HCT116 (cell line): Measurements from ENCODE around the gene C2CD2. TPM values are rescaled to one million over a fixed set of nuclear protein-coding genes. Genes with fewer than 3 reads are reported as not detected.
A peak's percentile ranks its signal among the peaks of the same experiment; 100 is the strongest.

Source experiments
- ATAC-seq: fragments of 200-7000 bp; cut with Tn5 transposase; 2 replicates; pipeline ENCODE4 v1.9.1; 2020; ENCODE audit warnings: mild to moderate bottlenecking, moderate library complexity
- BruUV-seq: library from RNA; stranded (reverse); fragments of 400-500 nt; replicated peaks from 2 replicates; lab custom pipeline; 2021; lab: Mats Ljungman, UMichigan
- CTCF ChIA-PET: fragments of 300-600 bp; sonication (Branson Sonifier 250); formaldehyde crosslinking; loops from one replicate; lab custom pipeline; 2021; ENCODE audit warnings: antibody characterized with exemption; lab: Charles Lee
- POLR2A ChIA-PET: fragments of 300-600, 350-600 bp; sonication (Branson Sonifier 250); formaldehyde crosslinking; loops from one replicate; lab custom pipeline; 2021; ENCODE audit warnings: antibody characterized with exemption; lab: Charles Lee
- RAD21 ChIA-PET, 2 experiments: fragments of 300-600 bp; sonication (Branson Sonifier 250); formaldehyde crosslinking; loops; one replicate each; lab custom pipeline; 2023; ENCODE audit warnings: low total read pairs in 2 of 2; ENCODE audit not compliant: uncharacterized antibody in 2 of 2, unreplicated experiment in 2 of 2, low non-redundant PET in 1 of 2; lab: Charles Lee
- DNase-seq: peaks from one replicate; pipeline ENCODE4 v3.0.0-alpha.2; 2010; ENCODE audit warnings: low read depth, low spot score
- H2AFZ ChIP-seq: fragments of 200-600 bp; shearing (Covaris generic), sonication (generic); 2 replicates; pipeline ENCODE4 v1.6.1; 2017; ENCODE audit warnings: low read depth, mixed run types, mixed read lengths, antibody characterized with exemption, low read length; ENCODE audit not compliant: poor library complexity, severe bottlenecking
- H3K27ac ChIP-seq: 2 replicates; pipeline ENCODE4 v1.5.1; 2012; ENCODE audit warnings: low read depth, low read length
- H3K27me3 ChIP-seq: fragments of 200-600 bp; sonication (generic); 2 replicates; pipeline ENCODE4 v1.6.1; 2016; ENCODE audit warnings: mixed run types, low read length, mixed read lengths; ENCODE audit not compliant: insufficient read depth
- H3K36me3 ChIP-seq, 2 experiments: fragments of 200-500 bp in 1 of 2; fragments of 200-600 bp in 1 of 2; sonication (Bioruptor generic) in 1 of 2; sonication (generic) in 1 of 2; 2 replicates each; pipeline versions ENCODE4 v1.5.1 to v1.6.1; 2014 to 2016; ENCODE audit warnings: low read length in 2 of 2, inconsistent platforms in 1 of 2, mixed read lengths in 1 of 2, mixed run types in 1 of 2; ENCODE audit not compliant: insufficient read depth in 2 of 2, control insufficient read depth in 1 of 2
- H3K4me1 ChIP-seq, 2 experiments: fragments of 200-600 bp in 1 of 2; sonication (generic) in 1 of 2; 2 replicates each; pipeline versions ENCODE4 v1.5.1 to v1.6.1; 2012 to 2017; ENCODE audit warnings: low read length in 2 of 2, inconsistent platforms in 1 of 2, mild to moderate bottlenecking in 1 of 2, mixed read lengths in 1 of 2, mixed run types in 1 of 2, moderate library complexity in 1 of 2; ENCODE audit not compliant: insufficient read depth in 2 of 2, control insufficient read depth in 1 of 2
- H3K4me2 ChIP-seq: fragments of 200-600 bp; sonication (generic); 2 replicates; pipeline ENCODE4 v1.6.1; 2017; ENCODE audit warnings: mixed run types, low read length, mixed read lengths
- H3K4me3 ChIP-seq, 2 experiments: fragments of 200-600 bp in 1 of 2; sonication (generic) in 1 of 2; replicated peaks in 1 of 2; 2 replicates each; pipeline ENCODE4 v1.5.1; 2011 to 2016; ENCODE audit warnings: low read length in 2 of 2, control low read depth in 1 of 2, low read depth in 1 of 2, mild to moderate bottlenecking in 1 of 2, mixed read lengths in 1 of 2, mixed run types in 1 of 2
- H3K79me2 ChIP-seq: fragments of 200-600 bp; sonication (generic); 2 replicates; pipeline ENCODE4 v1.6.1; 2017; ENCODE audit warnings: mild to moderate bottlenecking, mixed run types, low read length, moderate library complexity, mixed read lengths; ENCODE audit not compliant: insufficient read depth
- H3K9ac ChIP-seq: fragments of 200-600 bp; sonication (generic); 2 replicates; pipeline ENCODE4 v1.6.1; 2016; ENCODE audit warnings: low read length, mixed read lengths
- H3K9me2 ChIP-seq: fragments of 200-600 bp; sonication (generic), shearing (Covaris generic); 2 replicates; pipeline ENCODE4 v1.6.1; 2017; ENCODE audit warnings: mixed run types, mild to moderate bottlenecking, moderate library complexity; ENCODE audit not compliant: insufficient read depth
- H3K9me3 ChIP-seq, 2 experiments: fragments of 200-500 bp in 1 of 2; fragments of 200-600 bp in 1 of 2; sonication (Bioruptor generic) in 1 of 2; sonication (generic) in 1 of 2; 2 replicates each; pipeline ENCODE4 v1.6.1; 2014 to 2017; ENCODE audit warnings: low read length in 2 of 2, mixed read lengths in 2 of 2, inconsistent platforms in 1 of 2, low read depth in 1 of 2, mild to moderate bottlenecking in 1 of 2, mixed run types in 1 of 2, moderate library complexity in 1 of 2; ENCODE audit not compliant: control insufficient read depth in 1 of 2, insufficient read depth in 1 of 2
- H4K20me1 ChIP-seq: fragments of 200-600 bp; sonication (generic), shearing (Covaris generic); 2 replicates; pipeline ENCODE4 v1.6.1; 2017; ENCODE audit warnings: mixed run types, mild to moderate bottlenecking, moderate library complexity; ENCODE audit not compliant: insufficient read depth
- ATF3 ChIP-seq: IDR thresholded peaks from 2 replicates; pipeline ENCODE4 v1.6.1; 2012
- CEBPB ChIP-seq: IDR thresholded peaks from 2 replicates; pipeline ENCODE4 v1.6.1; 2012; ENCODE audit warnings: low read depth
- FOSL1 ChIP-seq: IDR thresholded peaks from 2 replicates; pipeline ENCODE4 v1.6.1; 2012; ENCODE audit warnings: low read depth
- JUND ChIP-seq: IDR thresholded peaks from 2 replicates; pipeline ENCODE4 v1.6.1; 2012
- POLR2A ChIP-seq: IDR thresholded peaks from 2 replicates; pipeline ENCODE4 v1.7.0; 2011; ENCODE audit warnings: borderline replicate concordance; ENCODE audit not compliant: insufficient read depth, insufficient read length; ENCODE audit errors: extremely low read depth
- REST ChIP-seq: IDR thresholded peaks from 2 replicates; pipeline ENCODE4 v1.6.1; 2012; ENCODE audit warnings: low read depth
- SP1 ChIP-seq: IDR thresholded peaks from 2 replicates; pipeline ENCODE4 v1.6.1; 2012; ENCODE audit warnings: low read depth
- TCF7L2 ChIP-seq: IDR thresholded peaks from 2 replicates; pipeline ENCODE4 v1.7.0; 2011; ENCODE audit warnings: borderline replicate concordance, inconsistent platforms; ENCODE audit not compliant: insufficient read depth, insufficient read length; ENCODE audit errors: extremely low read depth
- YY1 ChIP-seq: IDR thresholded peaks from 2 replicates; pipeline ENCODE4 v1.6.1; 2011; ENCODE audit warnings: low read length, low read depth, moderate library complexity, mild to moderate bottlenecking; ENCODE audit not compliant: insufficient replicate concordance; ENCODE audit errors: extremely low read depth
- ZBTB33 ChIP-seq: IDR thresholded peaks from 2 replicates; pipeline ENCODE4 v1.6.1; 2011; ENCODE audit warnings: mild to moderate bottlenecking, low read length, moderate library complexity; ENCODE audit not compliant: insufficient replicate concordance; ENCODE audit errors: extremely low read depth
- ZNF274 ChIP-seq: fragments of 200-500 bp; sonication (Bioruptor generic); IDR thresholded peaks from 2 replicates; pipeline ENCODE4 v1.6.1; 2014; ENCODE audit warnings: mild to moderate bottlenecking, low read depth, low read length, inconsistent platforms
- intact Hi-C: fragments of 100-400 bp; cut with micrococcal nuclease; formaldehyde crosslinking; loops from 2 replicates; pipeline ENCODE4 v1.10.0; 2022
- total RNA-seq: library from RNA; stranded (reverse); gene quantifications from one replicate; pipeline ENCODE4 v1.2.1, GENCODE V29; 2021; ENCODE audit not compliant: unreplicated experiment
- TF ChIP-seq, protein P1 (sequence below): IDR thresholded peaks from 2 replicates; pipeline ENCODE4 v1.6.1; 2012

C2CD2 gene
- total RNA-seq, 1 experiment from 2014 or later, result 22.0 TPM

GRCh38 chr21:41931041-41931451, 22.8 kb downstream of the C2CD2 start:
- Histone ChIP-seq H3K4me3 (no peak overlapping the region), H3K9me2 (no peaks in the 10 kb centered on the region), H3K27ac (peak overlapping the region; percentile 35; the same call in 1 of the 2 replicates), H3K9ac (no peak overlapping the region), H2AFZ (no peak overlapping the region), H4K20me1 (no peaks in the 10 kb centered on the region), H3K27me3 (no peaks in the 10 kb centered on the region), H3K79me2 (peaks cover 20% of the 10 kb centered on the region; the same call in 1 of the 2 replicates), H3K4me1 (peaks cover 40 to 46% of the 10 kb centered on the region in 2 experiments), H3K9me3 (no peaks in the 10 kb centered on the region)
- no peak for DNase-seq
- intact Hi-C loops, result no loop called here
- ChIA-PET RAD21 (no interaction called here), CTCF (no interaction called here)
- ATAC-seq, result no peak
- no TSS peak for BruUV-seq
- TF ChIP-seq TCF7L2, result no peak
- TF ChIP-seq ATF3, result no peak
- no peak for TF ChIP-seq JUND
- TF ChIP-seq ZBTB33, result no peak
- no peak for TF ChIP-seq YY1
- TF ChIP-seq REST, result no peak
- TF ChIP-seq SP1, result no peak
- no peak for TF ChIP-seq CEBPB
- no peak for TF ChIP-seq POLR2A
- no peak for TF ChIP-seq FOSL1
- TF ChIP-seq ZNF274, result no peak
- TF ChIP-seq, protein P1, sequence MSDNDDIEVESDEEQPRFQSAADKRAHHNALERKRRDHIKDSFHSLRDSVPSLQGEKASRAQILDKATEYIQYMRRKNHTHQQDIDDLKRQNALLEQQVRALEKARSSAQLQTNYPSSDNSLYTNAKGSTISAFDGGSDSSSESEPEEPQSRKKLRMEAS, result no peak
- TF ChIP-seq, all 23 proteins: peak for 0
- peak overlapping the region; percentile 91 for H3K4me2 ChIP-seq
- POLR2A ChIA-PET, result no interaction called here
- no peaks in the 10 kb centered on the region; a peak in 1 of 4 replicates for H3K36me3 ChIP-seq
